ENCODE data around the gene CLDND2. TPM values are rescaled to one million over a fixed set of nuclear protein-coding genes. Genes with fewer than 3 reads are reported as not detected.

The CLDND2 gene
- total and polyA plus RNA-seq, 2 of the 4 experiments (the other 2 are of a cell fraction) = not detected

DNA sequence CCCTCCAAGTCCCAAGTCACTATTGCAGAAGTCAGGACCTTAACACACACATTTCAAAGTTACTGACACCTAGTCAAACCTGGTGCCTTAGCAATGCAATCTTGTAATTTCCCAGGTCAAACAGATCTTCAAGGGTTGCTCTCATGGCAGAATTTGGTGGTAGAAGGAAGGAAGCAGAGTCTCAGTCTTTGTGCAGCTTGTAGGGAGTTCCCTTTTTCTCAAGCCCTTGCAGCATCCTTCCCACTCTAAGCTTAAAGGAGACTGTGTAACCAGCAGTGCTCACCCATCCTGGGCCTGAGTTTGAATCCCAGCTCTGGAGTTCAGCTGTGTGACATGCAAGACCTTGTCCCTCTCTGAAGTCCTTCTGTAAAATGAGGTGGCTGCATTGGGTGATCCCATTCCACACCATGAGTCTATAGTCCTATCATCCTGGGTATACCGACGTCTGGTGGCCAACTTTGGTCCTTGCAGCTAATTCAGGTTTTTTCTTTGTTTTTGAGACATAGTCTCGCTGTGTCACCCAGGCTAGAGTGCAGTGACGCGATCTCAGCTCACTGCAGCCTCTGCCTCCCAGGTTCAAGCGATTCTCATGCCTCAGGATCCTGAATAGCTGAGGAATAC is 38.8 kb upstream of the CLDND2 start:
- Histone ChIP-seq H3K27ac (ENCODE audit: insufficient read depth, low read length) (no peak overlapping the region), H2BK5ac (ENCODE audit: low read depth, low read length, poor library complexity, severe bottlenecking) (no peak overlapping the region), H2BK20ac (ENCODE audit: low read depth, low read length) (no peak overlapping the region), H3K9ac (ENCODE audit: low read depth, low read length) (no peak overlapping the region), H3K4me1 (ENCODE audit: control insufficient read depth, insufficient read depth, low read length) (no peaks in the 10 kb centered on the region), H4K8ac (ENCODE audit: low read depth in 2 of 2, low read length in 2 of 2) (no peak overlapping the region), H4K20me1 (ENCODE audit: insufficient read depth, low read length) (no peaks in the 10 kb centered on the region), H3K27me3 (ENCODE audit: control insufficient read depth, insufficient read depth, low read length) (no peaks in the 10 kb centered on the region), H3K56ac (ENCODE audit: extremely low read depth, insufficient read depth, low read length) (no peak overlapping the region), H4K5ac (ENCODE audit: low read depth, low read length) (no peak overlapping the region), H3K79me1 (ENCODE audit: low read depth in 1 of 2, low read length in 2 of 2) (no peaks in the 10 kb centered on the region), H2BK15ac (ENCODE audit: low read depth, low read length) (no peak overlapping the region), H3K23ac (ENCODE audit: low read depth, low read length) (no peak overlapping the region), H3K14ac (replicated peaks; ENCODE audit: low read depth, low read length) (no peak overlapping the region), H3K4me2 (ENCODE audit: low read depth, low read length) (no peak overlapping the region), H3K9me3 (ENCODE audit: control insufficient read depth, insufficient read depth, low read length) (peaks cover 6% of the 10 kb centered on the region), H3K9me1 (ENCODE audit: insufficient read depth, low read length) (no peaks in the 10 kb centered on the region), H3K18ac (ENCODE audit: low read depth, low read length) (no peak overlapping the region), H3K4me3 (ENCODE audit: insufficient read depth, low read depth, low read length) (no peak overlapping the region), H3K36me3 (ENCODE audit: control insufficient read depth, insufficient read depth, low read length) (no peaks in the 10 kb centered on the region), H2BK120ac (ENCODE audit: low read depth, low read length) (no peak overlapping the region), H2AK9ac (replicated peaks; ENCODE audit: low read depth, low read length, poor library complexity) (no peak overlapping the region), H2AK5ac (ENCODE audit: low read depth, low read length) (no peak overlapping the region), H4K91ac (ENCODE audit: insufficient read depth, low read depth, low read length) (no peak overlapping the region), H3K4ac (ENCODE audit: low read depth, low read length) (no peak overlapping the region), H2AFZ (replicated peaks; ENCODE audit: low read length, poor library complexity) (no peak overlapping the region)
- BruUV-seq (replicated peaks) = no TSS peak
- CTCF ChIA-PET = no interaction called here
- intact Hi-C loops (cut with micrococcal nuclease) (no loop called here), in situ Hi-C loops (cut with MboI; ENCODE audit: low sequenced_read_pairs) (no loop called here), dilution Hi-C loops (cut with HindIII; ENCODE audit: low sequenced_read_pairs, unreplicated experiment) (no loop called here)
- POLR2A ChIA-PET (ENCODE audit: unreplicated experiment) = no interaction called here
- peak; percentile 17 for DNase-seq
- ATAC-seq (ENCODE audit: low read depth) = peak; percentile 32; the same call in 1 of the 2 replicates
- 59% methylated on average over 5 of the region's 6 CpGs; no CpG with 5 or more reads in 1 of the 2 experiments for WGBS, 2 experiments (ENCODE audit: extremely low coverage in 2 of 2, insufficient read length in 1 of 2)
- TF ChIP-seq BHLHE40 (IDR thresholded peaks at IDR 0.05; ENCODE audit: low read depth, low read length) (no peak), NFE2L2 (IDR thresholded peaks at IDR 0.05; ENCODE audit: low read depth, low read length) (no peak), CTCF (conservative IDR thresholded peaks at IDR 0.05; ENCODE audit: low read depth, low read length) (peak; percentile 30), SMC3 (IDR thresholded peaks at IDR 0.05; ENCODE audit: low read depth, low read length) (peak; percentile 32), RAD21 (IDR thresholded peaks at IDR 0.05; ENCODE audit: low read length) (peak; percentile 37)
